H9 (cell line): ENCODE data around the gene STX3. TPM values are rescaled to one million over a fixed set of nuclear protein-coding genes. Genes with fewer than 3 reads are reported as not detected.

ENCODE experiments used
- DNase-seq: peaks from one replicate; pipeline ENCODE4 v3.0.0-alpha.2; 2017
- H2AFZ ChIP-seq: one replicate; pipeline ENCODE4 v1.6.1; 2013; ENCODE audit warnings: mild to moderate bottlenecking, low read length, control low read depth, moderate library complexity
- H2AK5ac ChIP-seq: 2 replicates; pipeline ENCODE4 v1.6.1; 2013; ENCODE audit warnings: low read length, control low read depth, mixed read lengths; ENCODE audit not compliant: insufficient read length
- H2BK120ac ChIP-seq: one replicate; pipeline ENCODE4 v1.6.1; 2013; ENCODE audit warnings: low read depth, mild to moderate bottlenecking, low read length, control low read depth, inconsistent platforms; ENCODE audit not compliant: poor library complexity, severe bottlenecking
- H2BK12ac ChIP-seq: 2 replicates; pipeline ENCODE4 v1.6.1; 2013; ENCODE audit warnings: low read length, control low read depth, mixed read lengths, low read depth; ENCODE audit not compliant: insufficient read length
- H2BK15ac ChIP-seq: 2 replicates; pipeline ENCODE4 v1.6.1; 2013; ENCODE audit warnings: low read depth, low read length, control low read depth
- H2BK20ac ChIP-seq: one replicate; pipeline ENCODE4 v1.6.1; 2013; ENCODE audit warnings: low read depth, mild to moderate bottlenecking, low read length, control low read depth, inconsistent platforms; ENCODE audit not compliant: poor library complexity, severe bottlenecking
- H2BK5ac ChIP-seq: 2 replicates; pipeline ENCODE4 v1.6.1; 2013; ENCODE audit warnings: low read length, control low read depth, mixed read lengths; ENCODE audit not compliant: insufficient read length
- H3K14ac ChIP-seq: 2 replicates; pipeline ENCODE4 v1.6.1; 2013; ENCODE audit warnings: low read length, control low read depth; ENCODE audit not compliant: insufficient read depth
- H3K18ac ChIP-seq: 2 replicates; pipeline ENCODE4 v1.6.1; 2013; ENCODE audit warnings: low read depth, mild to moderate bottlenecking, mixed read lengths, low read length, control low read depth; ENCODE audit not compliant: insufficient read length
- H3K23ac ChIP-seq: 2 replicates; pipeline ENCODE4 v1.6.1; 2013; ENCODE audit warnings: low read length, control low read depth, mixed read lengths, low read depth; ENCODE audit not compliant: insufficient read length
- H3K23me2 ChIP-seq: 2 replicates; pipeline ENCODE4 v1.6.1; 2013; ENCODE audit warnings: low read depth, mild to moderate bottlenecking, mixed read lengths, low read length, control low read depth; ENCODE audit not compliant: insufficient read length, poor library complexity, severe bottlenecking
- H3K27ac ChIP-seq: 2 replicates; pipeline ENCODE4 v1.5.1; 2013; ENCODE audit warnings: low read length, control low read depth, mixed read lengths, low read depth; ENCODE audit not compliant: insufficient read length
- H3K27me3 ChIP-seq: 2 replicates; pipeline ENCODE4 v1.6.1; 2013; ENCODE audit warnings: low read length, control low read depth, inconsistent platforms; ENCODE audit not compliant: insufficient read depth
- H3K4ac ChIP-seq: 2 replicates; pipeline ENCODE4 v1.6.1; 2013; ENCODE audit warnings: low read depth, mild to moderate bottlenecking, control low read depth, inconsistent platforms, low read length, moderate library complexity
- H3K4me1 ChIP-seq: 2 replicates; pipeline ENCODE4 v1.6.1; 2013; ENCODE audit warnings: low read length, control low read depth, inconsistent platforms; ENCODE audit not compliant: insufficient read depth
- H3K4me2 ChIP-seq: 2 replicates; pipeline ENCODE4 v1.6.1; 2013; ENCODE audit warnings: low read length, control low read depth, mixed read lengths; ENCODE audit not compliant: insufficient read length, insufficient read depth
- H3K56ac ChIP-seq: 2 replicates; pipeline ENCODE4 v1.6.1; 2013; ENCODE audit warnings: low read depth, mild to moderate bottlenecking, mixed read lengths, low read length, control low read depth; ENCODE audit not compliant: insufficient read length
- H3K79me1 ChIP-seq: 2 replicates; pipeline ENCODE4 v1.6.1; 2013; ENCODE audit warnings: low read depth, mild to moderate bottlenecking, moderate library complexity, low read length, control low read depth, inconsistent platforms; ENCODE audit not compliant: insufficient read depth, poor library complexity, severe bottlenecking
- H3K79me2 ChIP-seq: 2 replicates; pipeline ENCODE4 v1.6.1; 2013; ENCODE audit warnings: low read length, control low read depth, inconsistent platforms; ENCODE audit not compliant: insufficient read depth
- H3K9ac ChIP-seq: 2 replicates; pipeline ENCODE4 v1.6.1; 2013; ENCODE audit warnings: low read length, control low read depth, mixed read lengths; ENCODE audit not compliant: insufficient read length; ENCODE audit errors: extremely low read depth
- H3K9me3 ChIP-seq: one replicate; pipeline ENCODE4 v1.6.1; 2013; ENCODE audit warnings: low read depth, low read length, inconsistent platforms; ENCODE audit not compliant: control insufficient read depth
- H3T11ph ChIP-seq: one replicate; pipeline ENCODE4 v1.6.1; 2013; ENCODE audit warnings: mild to moderate bottlenecking, low read length, control low read depth, inconsistent platforms
- H4K20me1 ChIP-seq: one replicate; pipeline ENCODE4 v1.6.1; 2013; ENCODE audit not compliant: control insufficient read depth, insufficient read length, insufficient read depth
- H4K5ac ChIP-seq: 2 replicates; pipeline ENCODE4 v1.6.1; 2013; ENCODE audit warnings: low read depth, mild to moderate bottlenecking, mixed read lengths, low read length, control low read depth; ENCODE audit not compliant: insufficient read length
- H4K8ac ChIP-seq: replicated peaks from 2 replicates; pipeline ENCODE4 v1.6.1; 2013; ENCODE audit warnings: low read length, control low read depth, mixed read lengths, low read depth; ENCODE audit not compliant: insufficient read length
- H4K91ac ChIP-seq: 2 replicates; pipeline ENCODE4 v1.6.1; 2013; ENCODE audit warnings: low read depth, mild to moderate bottlenecking, moderate library complexity, mixed read lengths, low read length, control low read depth; ENCODE audit not compliant: insufficient read length
- H3K27ac Mint-ChIP-seq, 3 experiments: 2 replicates in 2 of 3; 3 replicates in 1 of 3; pipeline ENCODE4 v1.8.0; 2020 to 2021; ENCODE audit warnings: mixed read lengths in 3 of 3, mild to moderate bottlenecking in 1 of 3, moderate library complexity in 1 of 3
- H3K27me3 Mint-ChIP-seq: 2 replicates; pipeline ENCODE4 v1.8.0; 2021; ENCODE audit warnings: low read depth, mild to moderate bottlenecking, moderate library complexity, mixed read lengths
- H3K36me3 Mint-ChIP-seq, 3 experiments: 2 replicates in 2 of 3; 3 replicates in 1 of 3; pipeline ENCODE4 v1.8.0; 2020 to 2021; ENCODE audit warnings: low read depth in 3 of 3, mixed read lengths in 3 of 3; ENCODE audit not compliant: insufficient read depth in 1 of 3
- H3K4me1 Mint-ChIP-seq, 2 experiments: 2 replicates each; pipeline ENCODE4 v1.8.0; 2020; ENCODE audit warnings: mixed read lengths in 2 of 2
- H3K4me3 Mint-ChIP-seq, 2 experiments: 2 replicates in 1 of 2; 3 replicates in 1 of 2; pipeline ENCODE4 v1.8.0; 2020 to 2021; ENCODE audit warnings: mild to moderate bottlenecking in 2 of 2, mixed read lengths in 2 of 2, moderate library complexity in 1 of 2
- H3K9me3 Mint-ChIP-seq, 2 experiments: 2 replicates in 1 of 2; 3 replicates in 1 of 2; pipeline ENCODE4 v1.8.0; 2020; ENCODE audit warnings: mild to moderate bottlenecking in 2 of 2, mixed read lengths in 2 of 2, moderate library complexity in 1 of 2
- WGBS: extraction: QIAGEN DNeasy Blood & Tissue Kit; methylation state at CpG from one replicate; pipeline ENCODE4 v1.1.7; 2013; ENCODE audit warnings: missing lambda C conversion rate, low lambda C conversion rate, mixed read lengths; ENCODE audit not compliant: insufficient read length; ENCODE audit errors: extremely low coverage; 5-methylcytosine and 5-hydroxymethylcytosine counted together
- total RNA-seq: library from RNA; stranded (reverse); gene quantifications from 2 replicates; pipeline ENCODE4 v1.2.1, GENCODE V29; 2021
- TF ChIP-seq, protein P1 (sequence below): fragments of 200-600 bp; sonication (generic); conservative IDR thresholded peaks from 3 replicates; pipeline ENCODE4 v1.8.0; 2021; ENCODE audit warnings: antibody characterized with exemption, mild to moderate bottlenecking

The STX3 gene
- total RNA-seq, 1 experiment from 2014 or later: 41.0 TPM

DNA sequence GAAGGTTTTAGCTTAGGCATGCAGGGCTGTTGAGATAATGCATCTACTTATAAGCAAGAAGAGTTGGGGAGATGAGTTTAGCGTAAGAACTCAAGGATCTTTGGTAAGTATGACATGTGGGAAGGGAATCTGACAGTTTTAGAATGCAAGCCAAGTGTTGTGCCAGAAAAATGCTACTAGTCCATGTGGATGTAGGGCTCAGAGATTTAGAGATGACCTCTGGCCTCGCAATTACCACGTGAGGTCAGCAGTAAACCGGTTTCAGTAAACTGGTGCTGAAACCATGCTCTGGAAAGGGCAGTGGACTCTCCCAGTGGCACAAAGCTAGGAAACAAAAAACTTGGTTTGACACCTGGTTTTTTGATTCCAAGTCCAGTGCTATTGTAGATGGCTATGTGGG is 36.5 kb downstream of the STX3 start:
- Histone ChIP-seq H3K14ac (no peak overlapping the region), H2BK5ac (no peak overlapping the region), H2AFZ (no peak overlapping the region), H2BK120ac (no peak overlapping the region), H4K5ac (no peak overlapping the region), H3K4me1 (no peaks in the 10 kb centered on the region), H3K27me3 (no peaks in the 10 kb centered on the region), H2AK5ac (no peak overlapping the region), H3K27ac (no peak overlapping the region), H4K20me1 (no peaks in the 10 kb centered on the region), H2BK12ac (no peak overlapping the region), H3T11ph (no peak overlapping the region), H3K18ac (no peak overlapping the region), H3K79me2 (no peaks in the 10 kb centered on the region), H3K23ac (no peak overlapping the region), H4K91ac (no peak overlapping the region), H3K79me1 (no peaks in the 10 kb centered on the region), H2BK20ac (no peak overlapping the region), H3K9me3 (no peaks in the 10 kb centered on the region), H3K4ac (no peak overlapping the region), H3K23me2 (no peaks in the 10 kb centered on the region), H3K56ac (no peak overlapping the region), H2BK15ac (no peak overlapping the region), H3K4me2 (no peak overlapping the region), H4K8ac (no peak overlapping the region), H3K9ac (no peak overlapping the region)
- H3K4me1 Mint-ChIP-seq: no peaks in the 10 kb centered on the region
- TF ChIP-seq, protein P1, sequence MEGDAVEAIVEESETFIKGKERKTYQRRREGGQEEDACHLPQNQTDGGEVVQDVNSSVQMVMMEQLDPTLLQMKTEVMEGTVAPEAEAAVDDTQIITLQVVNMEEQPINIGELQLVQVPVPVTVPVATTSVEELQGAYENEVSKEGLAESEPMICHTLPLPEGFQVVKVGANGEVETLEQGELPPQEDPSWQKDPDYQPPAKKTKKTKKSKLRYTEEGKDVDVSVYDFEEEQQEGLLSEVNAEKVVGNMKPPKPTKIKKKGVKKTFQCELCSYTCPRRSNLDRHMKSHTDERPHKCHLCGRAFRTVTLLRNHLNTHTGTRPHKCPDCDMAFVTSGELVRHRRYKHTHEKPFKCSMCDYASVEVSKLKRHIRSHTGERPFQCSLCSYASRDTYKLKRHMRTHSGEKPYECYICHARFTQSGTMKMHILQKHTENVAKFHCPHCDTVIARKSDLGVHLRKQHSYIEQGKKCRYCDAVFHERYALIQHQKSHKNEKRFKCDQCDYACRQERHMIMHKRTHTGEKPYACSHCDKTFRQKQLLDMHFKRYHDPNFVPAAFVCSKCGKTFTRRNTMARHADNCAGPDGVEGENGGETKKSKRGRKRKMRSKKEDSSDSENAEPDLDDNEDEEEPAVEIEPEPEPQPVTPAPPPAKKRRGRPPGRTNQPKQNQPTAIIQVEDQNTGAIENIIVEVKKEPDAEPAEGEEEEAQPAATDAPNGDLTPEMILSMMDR: no peak
- no peak overlapping the region for H3K4me3 Mint-ChIP-seq
- no peak overlapping the region for H3K27ac Mint-ChIP-seq
- no CpG with 5 or more reads among the region's 4 CpGs for WGBS
- no peaks in the 10 kb centered on the region for H3K9me3 Mint-ChIP-seq
- no peaks in the 10 kb centered on the region for H3K27me3 Mint-ChIP-seq
- no peak for DNase-seq
- H3K36me3 Mint-ChIP-seq: peaks cover 17 to 82% (median 67%) of the 10 kb centered on the region in 3 experiments
